A549 (cell line): Measurements from ENCODE around the gene TMEM132D.

Source experiments
- CBX2 ChIP-seq: fragments of 200-600 bp; sonication (generic); IDR thresholded peaks from 2 replicates; pipeline ENCODE4 v1.6.1; 2016; ENCODE audit warnings: low read depth, mild to moderate bottlenecking, borderline replicate concordance
- RCOR1 ChIP-seq: fragments of 150-350 bp; IDR thresholded peaks from 2 replicates; pipeline ENCODE4 v1.6.1; 2014; ENCODE audit warnings: antibody characterized with exemption, low read length, low read depth
- RFX5 ChIP-seq: fragments of 450-650 bp; IDR thresholded peaks from 2 replicates; pipeline ENCODE4 v1.7.1; 2014; ENCODE audit warnings: antibody characterized with exemption, mild to moderate bottlenecking, moderate library complexity
- TF ChIP-seq, protein P1 (sequence below): fragments of >200 bp; sonication (Bioruptor Twin); formaldehyde crosslinking; IDR thresholded peaks from 3 replicates; pipeline ENCODE4 v1.5.1; 2016

DNA sequence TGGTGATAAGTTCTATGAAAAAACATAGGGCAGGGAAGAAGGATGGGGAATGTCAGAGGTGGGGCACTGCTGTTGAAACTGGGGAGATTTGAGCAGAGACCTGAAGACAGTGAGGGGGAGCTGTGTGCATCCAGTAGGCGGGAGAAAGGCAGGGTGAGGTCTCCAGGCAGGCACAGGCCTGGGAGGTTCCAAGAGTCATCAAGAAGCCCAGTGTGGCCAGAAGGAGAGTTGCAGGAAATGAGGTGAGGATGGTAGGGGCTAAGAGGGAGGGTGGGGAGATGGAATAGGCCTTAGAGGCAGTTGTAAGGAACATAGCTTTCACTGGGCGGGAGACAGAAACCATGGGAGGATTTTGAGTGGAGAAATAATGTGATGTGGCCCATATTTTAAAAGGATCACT, 708.7 kb downstream of the TMEM132D start:
- no peak for TF ChIP-seq CBX2
- TF ChIP-seq, protein P1, sequence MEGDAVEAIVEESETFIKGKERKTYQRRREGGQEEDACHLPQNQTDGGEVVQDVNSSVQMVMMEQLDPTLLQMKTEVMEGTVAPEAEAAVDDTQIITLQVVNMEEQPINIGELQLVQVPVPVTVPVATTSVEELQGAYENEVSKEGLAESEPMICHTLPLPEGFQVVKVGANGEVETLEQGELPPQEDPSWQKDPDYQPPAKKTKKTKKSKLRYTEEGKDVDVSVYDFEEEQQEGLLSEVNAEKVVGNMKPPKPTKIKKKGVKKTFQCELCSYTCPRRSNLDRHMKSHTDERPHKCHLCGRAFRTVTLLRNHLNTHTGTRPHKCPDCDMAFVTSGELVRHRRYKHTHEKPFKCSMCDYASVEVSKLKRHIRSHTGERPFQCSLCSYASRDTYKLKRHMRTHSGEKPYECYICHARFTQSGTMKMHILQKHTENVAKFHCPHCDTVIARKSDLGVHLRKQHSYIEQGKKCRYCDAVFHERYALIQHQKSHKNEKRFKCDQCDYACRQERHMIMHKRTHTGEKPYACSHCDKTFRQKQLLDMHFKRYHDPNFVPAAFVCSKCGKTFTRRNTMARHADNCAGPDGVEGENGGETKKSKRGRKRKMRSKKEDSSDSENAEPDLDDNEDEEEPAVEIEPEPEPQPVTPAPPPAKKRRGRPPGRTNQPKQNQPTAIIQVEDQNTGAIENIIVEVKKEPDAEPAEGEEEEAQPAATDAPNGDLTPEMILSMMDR: no peak
- no peak for TF ChIP-seq RFX5
- TF ChIP-seq RCOR1: no peak
